Fibroblast of skin of right biceps (primary cell): ENCODE data around the gene SMOC1.
A peak's percentile ranks its signal among the peaks of the same experiment; 100 is the strongest.

Experiments
- DNase-seq: peaks from one replicate; pipeline ENCODE4 v3.0.0-alpha.2; 2013

SMOC1 gene

DNA sequence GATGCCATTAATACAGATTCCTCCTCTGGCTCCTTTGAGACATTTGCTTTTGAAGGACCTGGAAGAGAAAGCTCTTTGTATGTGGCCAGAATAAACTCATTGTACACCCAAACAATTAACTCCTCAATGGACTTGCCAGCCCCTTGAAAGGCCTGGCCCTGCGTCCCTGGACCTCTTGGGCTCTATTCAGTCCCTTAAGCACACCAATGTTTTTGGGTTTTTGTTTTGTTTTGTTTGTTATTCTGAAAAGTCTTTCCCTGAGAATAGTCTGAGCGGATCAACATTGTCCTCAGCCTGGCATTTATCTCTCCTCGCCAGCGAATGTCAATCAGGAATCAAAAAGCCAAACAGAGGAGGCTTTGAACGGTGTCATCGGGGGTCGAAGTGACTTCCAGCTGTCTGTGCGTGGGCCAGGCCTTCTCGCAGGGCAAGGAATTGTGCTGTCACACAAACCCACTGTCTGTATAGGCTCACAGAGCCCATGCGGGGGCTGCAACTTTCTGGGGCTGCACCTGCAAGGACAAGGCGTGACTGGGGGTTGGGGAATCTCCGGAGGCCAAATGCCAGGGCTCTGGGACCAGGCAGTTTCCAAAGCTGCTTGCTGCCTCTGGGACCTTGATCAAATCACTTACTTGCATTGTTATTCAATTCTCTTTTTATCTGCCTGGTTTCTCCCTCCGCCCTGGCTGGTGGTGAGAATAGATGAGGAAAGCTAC, 108.3 kb downstream of the SMOC1 start:
- no peak for DNase-seq

GRCh38 chr14:69988979-69989378, 109.8 kb downstream of the SMOC1 start:
- DNase-seq: no peak

DNA sequence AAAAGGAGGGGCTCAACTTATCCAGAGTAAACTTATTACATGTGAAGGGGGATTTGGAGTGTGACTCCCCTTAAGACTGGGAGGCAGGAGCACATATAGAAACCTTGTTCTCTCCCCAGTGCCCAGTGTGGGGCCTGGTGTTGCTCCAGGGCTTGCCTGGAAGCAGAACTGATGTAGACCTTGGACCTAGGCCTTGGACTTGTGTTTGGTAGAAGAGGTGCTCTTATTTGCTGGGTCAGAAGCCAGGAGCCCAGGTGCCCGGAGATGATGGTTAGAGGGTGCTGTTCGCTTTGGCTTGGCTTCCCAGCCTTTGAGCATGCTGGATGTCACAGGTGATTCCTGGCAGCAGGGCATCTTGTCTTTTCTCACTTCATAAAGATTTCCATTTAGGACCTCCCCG, 110.4 kb downstream of the SMOC1 start:
- DNase-seq: no peak

GRCh38 chr14:69990323-69990722, 111.1 kb downstream of the SMOC1 start:
- DNase-seq: no peak

GRCh38 chr14:69991422-69991821, 112.2 kb downstream of the SMOC1 start:
- DNase-seq: no peak

DNA sequence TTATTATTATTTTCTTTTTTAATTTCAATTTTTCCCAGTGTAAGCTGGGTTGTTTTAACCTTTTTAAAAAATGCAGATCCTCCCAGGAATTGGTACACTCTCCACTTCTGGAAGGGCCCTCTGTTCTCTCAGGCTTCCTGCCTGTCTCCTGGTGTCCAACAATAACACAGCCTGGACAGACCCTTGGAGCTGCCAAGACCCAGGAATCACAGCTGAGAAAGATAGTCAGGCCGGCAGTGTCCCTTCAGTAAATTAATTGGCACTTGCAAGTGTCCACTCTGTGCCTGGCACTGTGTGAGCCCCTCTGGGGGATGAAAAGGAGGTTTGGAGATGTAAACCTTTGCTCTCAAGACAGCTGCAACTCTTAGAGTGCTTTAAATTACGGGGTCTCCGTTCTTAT, 113.3 kb downstream of the SMOC1 start:
- DNase-seq: no peak

GRCh38 chr14:69993326-69993725, 114.1 kb downstream of the SMOC1 start:
- DNase-seq: no peak

DNA sequence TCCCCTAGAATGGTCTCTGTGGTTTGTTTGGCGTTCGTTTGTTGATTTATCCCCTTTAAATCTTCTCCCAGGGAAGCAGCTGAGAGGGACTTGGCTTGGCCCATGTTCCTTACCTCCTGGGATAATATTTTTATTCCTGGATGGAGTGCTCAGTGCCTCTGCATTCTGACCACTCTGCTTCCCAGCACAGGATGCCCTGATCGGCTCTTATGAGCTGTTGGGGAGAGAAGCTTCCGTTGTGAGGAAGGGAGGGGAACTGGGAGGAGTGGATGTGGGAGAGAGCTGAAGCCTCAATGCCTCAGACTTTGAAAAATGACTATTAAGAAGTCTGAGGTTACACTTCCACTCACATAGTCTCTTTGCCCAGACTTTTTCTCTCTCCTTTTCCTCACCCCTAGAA, 114.8 kb downstream of the SMOC1 start:
- DNase-seq: no peak

- DNase-seq: no peak
Observed at GRCh38 chr14:69996216-69996615, 117.0 kb downstream of the SMOC1 start.

- no peak for DNase-seq
Observed at GRCh38 chr14:69997849-69998248, 118.6 kb downstream of the SMOC1 start.

DNA sequence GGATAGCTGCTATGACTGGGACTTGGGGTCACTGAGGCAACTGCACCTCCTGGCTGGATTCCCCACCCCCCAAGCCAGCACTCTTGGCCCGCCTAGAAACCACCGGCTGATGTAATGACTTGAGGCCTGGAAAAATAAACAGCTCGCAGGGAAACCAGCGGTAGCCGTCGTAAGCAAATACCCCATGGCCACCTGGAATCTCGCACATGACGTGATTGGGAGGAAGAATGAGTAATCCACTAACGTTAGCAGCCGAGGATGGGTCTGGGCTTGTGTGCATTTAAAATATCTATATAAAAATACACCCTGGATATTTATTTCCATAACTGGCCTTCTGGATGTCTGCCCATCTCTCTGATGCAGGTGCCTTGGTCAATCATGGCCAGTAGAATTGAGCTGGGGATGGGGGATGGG, 120.1 kb downstream of the SMOC1 start:
- peak; percentile 2 for DNase-seq

DNA sequence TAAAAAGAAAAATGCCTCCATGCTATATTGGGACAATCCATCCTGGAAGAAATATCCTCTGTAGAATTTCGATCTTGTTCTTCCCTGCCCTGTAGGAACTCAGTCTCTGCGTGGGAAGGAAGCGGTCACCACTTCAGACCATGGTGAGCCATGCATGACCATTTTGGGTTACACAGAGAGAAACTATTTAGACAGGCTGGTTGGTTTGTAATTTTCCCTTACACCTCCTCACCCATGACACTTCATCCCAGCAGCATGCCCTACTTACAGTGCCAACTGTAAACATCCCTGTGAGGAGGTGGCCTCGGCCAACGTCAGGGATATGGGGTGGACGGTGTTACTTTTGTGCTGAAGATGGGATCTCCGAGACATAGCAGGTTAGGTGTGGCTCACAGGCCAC, 121.4 kb downstream of the SMOC1 start:
- no peak for DNase-seq

- DNase-seq: no peak
Observed at GRCh38 chr14:70002589-70003346, 123.6 kb downstream of the SMOC1 start.

DNA sequence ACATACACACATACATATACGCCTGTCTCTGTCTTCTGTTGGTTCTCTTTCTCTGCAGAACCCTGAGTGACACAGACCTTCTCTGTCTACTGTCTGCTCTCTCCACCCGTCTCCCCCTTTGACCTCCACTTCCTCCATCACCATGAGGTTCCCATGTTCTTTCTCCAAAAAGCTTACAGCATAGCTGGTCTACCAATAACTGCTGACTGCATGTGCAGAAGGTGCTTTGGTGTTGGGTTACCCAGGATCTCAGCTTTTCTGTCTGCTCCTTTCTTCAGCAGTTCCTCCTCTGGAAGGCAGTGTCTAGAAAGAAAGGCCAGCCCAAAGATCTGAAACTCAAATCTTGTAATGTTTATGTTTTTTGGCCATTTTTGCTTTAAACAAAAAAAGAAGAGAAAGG, 125.6 kb downstream of the SMOC1 start:
- DNase-seq: no peak

DNA sequence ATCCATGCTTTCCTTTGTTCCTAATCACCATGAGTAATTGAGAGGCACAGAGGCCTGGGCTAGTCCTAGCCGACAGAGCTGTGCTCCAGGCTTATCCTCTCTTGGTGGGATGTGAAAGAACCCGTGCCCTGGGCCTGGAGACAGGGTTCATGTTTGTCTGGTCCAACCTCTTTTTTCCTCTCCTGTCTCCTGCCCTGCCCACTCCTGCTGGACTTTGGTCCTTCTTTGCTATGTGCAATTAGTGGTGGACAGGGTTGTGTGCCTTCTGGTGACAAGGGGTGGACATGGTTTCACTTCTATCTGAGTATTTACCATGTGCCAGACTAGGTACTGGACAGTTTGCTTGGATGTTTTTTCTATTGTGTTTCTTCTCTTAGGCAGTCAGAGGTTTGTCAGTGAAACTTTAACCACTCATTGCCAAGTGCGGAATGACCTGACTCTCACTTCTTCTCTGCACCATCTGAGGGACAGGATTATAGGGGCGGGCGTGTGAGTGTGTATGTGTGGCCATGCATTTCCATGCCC, 126.1 kb downstream of the SMOC1 start:
- DNase-seq: no peak

DNA sequence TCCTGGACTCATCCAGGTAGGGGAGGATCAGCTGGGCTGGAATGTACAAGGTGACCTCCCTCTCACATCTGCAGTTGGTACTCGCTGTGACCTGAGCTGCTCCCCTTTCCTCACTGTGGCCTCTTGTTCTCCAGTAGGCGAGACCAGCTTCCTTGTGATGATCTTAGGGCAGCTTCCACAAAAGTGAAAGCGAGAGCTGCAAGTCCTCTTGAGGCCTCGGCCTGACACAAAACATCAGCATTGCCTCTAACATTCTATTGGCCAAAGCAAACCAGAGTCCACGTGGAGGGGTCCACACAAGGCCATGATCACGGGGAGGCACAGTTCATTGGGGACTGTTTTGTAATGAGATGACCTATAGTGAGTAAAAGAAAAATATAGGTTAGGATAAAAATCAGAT, 127.5 kb downstream of the SMOC1 start:
- no peak for DNase-seq

GRCh38 chr14:70008284-70009262, 129.4 kb downstream of the SMOC1 start:
- DNase-seq: no peak

DNA sequence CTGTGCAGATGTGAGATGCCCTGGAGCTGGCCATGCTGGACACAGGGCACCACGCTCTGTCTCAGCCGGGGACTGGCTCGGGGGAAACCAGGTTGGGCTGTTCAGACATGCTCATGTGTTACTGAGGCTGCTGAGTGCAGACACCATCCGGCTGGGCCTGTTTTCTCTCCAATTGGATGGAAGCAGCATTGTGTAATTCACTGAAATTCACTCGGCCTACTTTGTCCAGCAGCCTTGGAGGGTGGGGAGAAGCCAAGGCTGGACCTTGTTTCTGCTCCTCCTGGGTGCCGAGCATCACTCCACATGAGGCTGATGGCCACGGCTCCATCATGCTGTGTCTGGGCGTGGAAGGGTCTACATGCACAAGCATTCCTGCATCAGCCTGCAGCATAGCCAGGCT, 130.7 kb downstream of the SMOC1 start:
- no peak for DNase-seq

GRCh38 chr14:70011098-70011497, 131.9 kb downstream of the SMOC1 start:
- no peak for DNase-seq

DNA sequence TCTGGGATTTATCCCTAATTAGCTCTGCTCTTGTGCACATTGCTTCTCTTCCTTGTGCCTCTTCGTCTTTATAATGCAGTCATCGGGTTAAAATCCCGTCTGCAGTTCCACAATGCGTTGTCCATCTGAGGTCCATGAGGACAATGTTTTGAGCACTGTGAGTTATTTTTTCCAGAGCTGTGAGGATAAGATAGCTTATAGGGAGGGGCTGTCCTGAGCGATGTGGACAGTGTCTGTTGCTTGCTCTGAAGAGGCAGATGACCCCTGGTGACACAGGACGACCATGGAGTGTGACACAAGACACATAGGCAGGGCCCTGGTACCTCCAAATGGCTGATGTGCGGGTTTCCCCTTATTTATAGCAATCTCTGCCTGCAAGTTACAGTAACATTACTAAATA, 132.5 kb downstream of the SMOC1 start:
- DNase-seq: no peak

GRCh38 chr14:70013271-70013873, 134.2 kb downstream of the SMOC1 start:
- peak; percentile 2 for DNase-seq

DNA sequence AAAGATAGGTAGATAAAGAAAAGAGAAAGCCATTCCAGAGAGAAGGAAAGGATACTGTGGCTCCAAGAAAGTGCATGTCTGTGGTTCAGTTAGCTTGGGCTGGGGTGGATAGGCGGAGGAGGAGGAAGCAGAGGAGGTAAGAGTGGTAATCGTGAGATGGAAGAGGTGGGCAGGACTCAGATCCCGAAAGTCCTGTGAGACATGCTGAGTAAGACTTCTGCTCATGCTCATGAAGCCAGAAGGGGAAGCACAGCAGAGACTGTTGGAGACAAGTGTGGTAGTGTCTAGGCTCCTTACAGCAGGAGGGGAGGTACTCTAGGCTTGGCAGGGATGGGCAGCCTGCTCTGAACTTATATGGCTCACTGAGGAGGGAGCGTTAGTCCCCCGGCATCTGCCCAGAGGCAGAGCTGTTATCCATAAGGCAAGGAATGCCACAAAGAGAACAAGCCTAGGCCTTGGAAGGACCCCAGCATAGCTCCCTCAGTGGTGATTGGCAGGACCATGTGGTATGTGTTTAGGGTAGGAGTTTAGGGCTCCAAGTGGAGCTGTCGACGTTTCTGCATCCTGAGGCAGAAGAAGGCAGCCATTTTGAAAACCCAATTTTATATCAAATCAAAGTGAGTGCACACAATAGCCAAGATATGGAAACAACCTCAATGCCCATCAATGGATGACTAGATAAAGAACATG, 135.3 kb downstream of the SMOC1 start:
- DNase-seq: no peak
